COLO668 (cell line): Measurements from ENCODE around the gene HSCB.
"Not testable (repeated sequence)": the region's sequence is repeated elsewhere in the genome, so short reads cannot be mapped to it uniquely, and the experiment has no call there.

Experiments used
- DNase-seq: peaks from one replicate; lab custom pipeline; 2025; ENCODE audit not compliant: unreplicated experiment; lab: John Stamatoyannopoulos, UW

The HSCB gene

DNA sequence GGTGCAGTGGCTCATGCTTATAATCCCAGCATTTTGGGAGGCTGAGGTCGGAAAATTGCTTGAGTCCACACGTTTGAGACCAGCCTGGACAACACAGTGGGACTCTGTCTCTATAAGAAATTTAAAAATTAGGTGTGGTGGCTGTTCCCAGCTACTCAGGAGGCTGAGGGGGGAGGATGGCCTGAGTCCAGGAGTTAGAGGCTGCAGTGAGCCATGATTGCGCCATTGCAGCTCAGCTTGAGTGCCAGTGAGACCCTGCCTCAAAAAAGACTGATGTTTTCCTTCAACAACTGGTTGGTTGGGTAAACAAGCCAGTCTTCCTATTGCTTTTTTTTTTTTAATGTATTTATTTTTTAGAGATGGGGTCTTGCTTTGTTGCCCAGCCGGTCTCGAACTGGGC is 49.3 kb downstream of the HSCB start:
- no peak for DNase-seq

DNA sequence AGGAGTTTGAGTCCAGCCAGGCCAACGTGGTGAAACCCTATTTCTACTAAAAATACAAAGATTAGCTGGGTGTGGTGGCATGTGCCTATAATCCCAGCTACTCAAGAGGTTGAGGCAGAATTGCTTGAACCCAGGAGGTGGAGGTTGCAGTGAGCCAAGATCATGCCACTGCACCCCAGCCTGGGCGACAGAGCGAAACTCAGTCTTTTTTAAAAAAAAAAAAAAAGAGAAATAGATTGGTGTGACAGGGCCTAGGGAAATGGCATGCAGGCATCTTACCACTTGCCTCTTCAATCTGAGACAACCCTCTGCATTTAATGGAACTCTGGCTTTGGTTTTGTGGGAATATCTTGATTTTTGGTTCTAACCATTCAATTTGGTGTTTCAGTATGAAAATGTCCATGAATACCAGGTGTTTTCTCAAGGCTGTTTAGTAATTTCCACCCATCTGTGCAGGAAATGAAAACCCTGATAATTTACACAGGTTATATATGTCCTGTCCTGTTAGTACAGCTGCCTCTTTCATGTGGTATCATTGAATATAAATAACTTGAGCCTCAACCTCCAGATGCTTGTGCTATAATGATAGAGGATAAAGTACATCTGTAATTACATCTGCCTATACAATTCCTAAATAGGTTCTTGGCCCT is 50.1 kb downstream of the HSCB start:
- no peak for DNase-seq

DNA sequence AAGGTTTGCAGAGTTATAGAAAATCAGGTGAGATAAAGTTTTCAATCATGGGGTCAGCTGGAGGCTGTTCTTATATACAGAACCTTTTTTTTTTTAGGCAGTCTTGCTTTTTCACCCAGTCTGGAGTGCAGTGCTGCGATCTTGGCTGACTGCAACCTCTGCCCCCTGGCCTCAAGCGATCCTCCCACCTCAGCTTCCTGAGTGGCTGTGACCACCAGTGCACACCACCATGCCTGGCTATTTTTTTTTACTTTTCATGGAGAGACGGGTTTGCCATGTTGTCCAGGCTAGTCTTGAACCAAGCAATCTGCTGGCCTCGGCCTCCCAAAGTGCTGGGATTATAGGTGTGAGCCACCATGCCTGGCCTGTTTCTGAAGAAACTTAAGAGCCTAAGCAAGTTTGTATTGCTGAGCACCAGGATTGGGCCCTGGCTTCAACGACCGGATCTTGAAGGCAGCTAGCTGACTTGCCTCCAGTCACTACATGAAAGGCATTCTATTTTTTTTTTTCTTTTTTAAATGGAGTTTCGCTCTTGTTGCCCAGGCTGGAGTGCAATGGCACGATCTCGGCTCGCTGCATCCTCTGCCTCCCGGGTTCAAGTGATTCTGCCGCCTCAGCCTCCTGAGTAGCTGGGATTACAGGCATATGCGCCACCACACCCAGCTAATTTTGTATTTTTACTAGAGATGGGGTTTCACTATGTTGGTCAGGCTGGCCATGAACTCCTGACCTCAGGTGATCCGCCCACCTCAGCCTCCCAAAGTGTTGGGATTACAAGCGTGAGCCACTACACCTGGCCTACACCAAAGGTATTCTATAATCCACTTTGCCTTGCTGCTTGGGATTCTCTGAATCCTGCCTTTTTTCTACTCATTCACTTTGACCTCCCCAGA is 50.9 kb downstream of the HSCB start:
- peak; percentile 40 for DNase-seq

DNA sequence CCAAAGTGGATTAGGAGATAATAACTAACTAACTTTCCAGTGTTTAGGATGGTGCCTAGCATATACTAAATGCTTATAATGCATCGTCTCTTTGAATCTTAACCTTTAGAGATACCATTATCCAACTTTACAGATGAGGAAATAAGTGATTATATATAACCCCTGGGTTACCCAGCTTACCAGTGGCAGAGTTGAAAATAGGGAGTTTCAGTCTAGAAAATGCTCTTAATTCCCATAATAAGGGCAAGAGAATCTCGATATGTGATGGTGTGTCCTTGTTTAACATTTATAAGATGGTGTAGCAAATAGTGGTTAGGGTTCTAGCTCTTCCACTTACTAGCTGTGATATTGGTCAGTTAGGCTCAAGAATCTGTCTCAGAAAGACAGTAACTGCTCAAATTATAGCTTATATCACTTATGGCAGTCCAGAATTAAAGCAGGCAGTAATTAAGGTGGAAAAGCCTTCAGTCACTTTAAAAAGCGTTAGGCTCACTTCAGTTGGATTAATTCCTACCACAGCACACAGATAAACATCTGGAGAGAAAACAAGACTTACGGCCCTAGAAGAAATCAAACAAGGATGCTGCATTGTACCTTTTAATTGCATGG is 52.2 kb downstream of the HSCB start:
- no peak for DNase-seq

DNA sequence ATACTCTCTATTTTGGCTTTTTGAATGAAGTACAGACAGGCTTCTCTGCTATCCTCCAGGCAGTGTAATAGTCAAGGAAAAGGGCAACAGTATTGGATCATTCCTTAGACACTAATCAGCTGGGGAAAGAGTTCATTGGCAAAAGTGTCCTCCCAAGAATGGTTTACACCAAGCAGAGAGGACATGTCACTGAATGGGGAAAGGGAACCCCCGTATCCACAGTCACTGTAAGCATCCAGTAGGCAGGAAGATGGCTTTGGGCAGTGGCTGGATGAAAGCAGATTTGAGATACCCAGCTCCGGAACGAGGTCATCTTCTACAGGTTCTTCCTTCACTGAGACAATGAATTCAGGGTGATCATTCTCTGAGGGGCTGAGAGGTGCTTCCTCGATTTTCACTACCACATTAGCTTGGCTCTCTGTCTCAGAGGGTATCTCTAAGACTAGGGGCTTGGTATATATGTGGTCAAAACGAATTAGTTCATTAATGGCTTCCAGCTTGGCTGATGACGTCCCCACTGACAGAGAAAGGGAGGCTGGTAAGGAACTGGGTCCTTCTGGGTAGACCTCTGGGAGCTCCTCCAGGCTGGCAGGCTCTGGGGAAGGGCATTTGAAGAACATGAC is 53.3 kb downstream of the HSCB start:
- DNase-seq = no peak

DNA sequence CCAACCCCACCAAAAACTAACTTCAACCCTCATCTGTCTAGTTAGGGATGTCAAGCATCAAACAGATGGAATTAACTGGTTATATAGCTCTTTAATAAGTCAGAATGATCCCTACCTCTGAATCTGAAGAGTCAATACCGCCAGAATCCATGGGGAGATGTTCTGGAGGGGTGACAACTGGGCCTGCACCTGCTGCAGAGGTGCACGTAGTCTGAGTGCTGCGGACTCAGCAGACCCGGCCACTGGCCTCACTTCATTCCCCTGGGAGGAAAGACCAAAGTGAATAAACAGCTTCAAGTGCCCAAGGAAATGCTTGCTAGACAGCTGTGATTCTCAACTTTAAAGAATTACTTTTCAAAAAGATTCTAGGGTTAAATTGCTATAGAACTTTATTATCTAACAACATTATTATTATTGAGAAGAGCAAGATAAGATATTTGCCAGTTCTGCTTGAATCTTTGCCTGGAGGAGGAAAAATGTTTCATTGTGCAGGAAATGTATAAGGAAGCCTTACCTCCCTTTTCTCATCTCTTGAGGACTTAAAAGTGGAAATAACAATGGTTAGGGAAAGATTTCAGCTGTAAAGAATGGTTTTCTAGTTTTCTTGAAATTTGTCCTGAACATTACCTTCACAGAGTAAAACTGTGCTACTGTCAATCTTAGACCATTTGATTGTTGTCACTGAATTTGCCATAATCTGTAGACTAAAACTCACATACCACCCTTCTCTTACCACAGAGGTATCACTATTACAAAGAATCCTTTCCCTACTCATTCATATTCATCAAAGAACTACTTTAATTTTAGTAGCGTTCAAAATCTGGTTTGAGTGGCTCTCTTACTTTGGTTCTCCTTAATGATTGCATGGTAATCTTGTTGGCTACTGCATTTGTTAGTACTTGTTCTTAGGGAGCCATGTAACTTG is 54.4 kb downstream of the HSCB start:
- DNase-seq = peak; percentile 11

DNA sequence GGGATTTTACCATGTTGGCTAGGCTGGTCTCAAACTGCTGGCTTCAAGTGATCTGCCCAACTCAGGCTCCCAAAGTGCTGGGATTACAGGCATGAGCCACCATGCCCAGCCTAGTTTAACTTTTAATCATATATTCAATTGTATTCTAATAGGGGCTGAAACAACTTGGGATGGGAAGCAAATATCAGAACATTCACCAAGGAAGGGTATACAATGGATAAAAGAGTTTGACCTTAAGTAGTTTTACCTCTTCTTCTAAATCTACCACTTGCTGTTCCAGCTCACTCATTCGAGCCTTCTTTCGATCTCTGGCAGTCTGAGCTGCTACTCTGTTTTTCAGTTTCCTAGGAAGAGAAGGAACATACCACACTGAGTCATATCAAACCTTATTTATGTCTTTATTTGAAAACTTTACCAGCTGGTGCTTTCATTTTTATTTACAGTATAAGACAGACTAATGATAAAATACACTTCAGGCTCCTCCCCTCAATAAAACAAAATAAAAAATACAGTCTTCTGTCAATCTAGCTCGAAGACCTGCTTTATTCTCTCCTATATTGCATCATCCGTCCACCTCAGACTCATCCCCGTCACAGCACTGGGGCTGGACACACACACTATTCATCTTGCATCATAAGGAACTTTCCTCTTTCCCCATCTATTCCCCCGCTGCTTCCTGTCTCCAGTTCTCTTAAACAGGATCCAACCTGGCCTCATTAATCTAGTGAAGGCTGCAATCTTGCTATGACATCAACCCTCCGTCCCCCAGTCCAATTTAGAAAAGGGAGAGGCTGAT is 57.2 kb downstream of the HSCB start:
- DNase-seq = peak; percentile 43

DNA sequence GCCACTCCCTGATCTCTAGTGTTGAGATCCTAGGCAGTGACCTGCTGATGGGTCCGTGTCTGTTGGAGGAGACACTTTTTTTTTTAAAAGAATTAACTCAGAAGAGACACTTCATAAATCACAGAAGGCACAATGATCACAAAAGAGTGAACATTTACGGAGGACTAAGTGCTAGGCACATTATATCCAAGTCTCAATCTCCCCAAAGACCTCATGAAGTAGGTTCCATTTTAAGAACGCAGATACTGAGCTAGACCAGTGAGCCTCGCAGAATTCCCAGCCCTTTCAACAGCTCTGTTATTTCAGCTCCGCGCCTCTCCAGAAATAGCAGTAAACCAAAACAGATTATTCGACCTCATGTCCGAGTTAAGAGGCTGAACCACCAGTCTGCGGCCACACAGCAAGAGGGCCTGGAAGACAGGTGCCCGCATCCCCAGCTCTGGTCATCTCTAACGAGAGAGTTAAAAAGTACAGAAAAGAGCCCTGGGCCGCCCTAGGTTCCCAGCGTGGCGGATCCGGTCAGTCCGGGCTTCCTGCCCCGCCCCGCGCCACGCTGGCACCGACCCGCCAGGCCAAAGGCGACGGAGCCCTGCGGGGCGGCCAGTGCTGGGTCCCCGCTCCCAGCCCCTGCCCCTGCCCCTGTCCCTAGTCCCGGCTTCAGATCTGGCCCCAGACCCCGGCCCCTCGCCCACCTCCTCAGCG is 57.9 kb downstream of the HSCB start:
- peak; percentile 66 for DNase-seq

DNA sequence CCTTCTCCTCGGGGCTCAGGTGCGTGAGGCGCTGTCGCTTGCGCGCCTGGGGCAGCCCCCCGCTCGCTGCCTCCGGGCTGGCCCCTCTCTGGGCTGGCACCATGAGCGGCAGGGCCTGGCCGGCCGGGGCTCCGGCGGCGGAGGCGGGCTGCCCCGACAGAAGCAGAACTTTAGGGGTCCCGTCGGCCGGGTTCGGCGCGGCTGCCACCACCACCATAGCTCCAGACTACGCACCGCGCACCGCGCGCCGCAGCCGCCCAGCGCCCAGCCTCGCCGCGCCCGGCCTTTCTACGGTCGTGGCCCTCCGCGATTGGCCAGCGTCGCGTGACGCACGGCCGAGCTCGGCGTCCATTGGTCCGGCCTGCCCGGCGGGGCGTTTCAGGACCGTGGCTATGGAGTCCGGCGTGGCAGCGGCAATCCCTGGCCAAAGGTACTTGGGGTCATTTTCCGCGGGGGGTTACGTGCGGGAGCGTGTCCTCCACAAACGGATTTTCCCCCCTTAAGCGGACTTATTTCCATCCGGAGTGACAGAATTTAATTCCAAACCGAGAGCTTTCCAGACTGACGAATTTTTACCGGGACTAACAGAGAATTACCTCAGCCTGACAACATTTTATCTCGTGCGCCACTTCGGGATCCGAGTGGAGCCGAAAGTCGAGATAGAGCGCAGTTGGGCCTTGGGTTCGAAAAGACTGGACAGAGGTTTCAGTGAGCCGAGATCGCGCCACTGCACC is 58.6 kb downstream of the HSCB start, which contains the start of gene XBP1:
TSS of gene XBP1 (minus strand) at position 262 of the 734 bp plus-strand sequence.
- DNase-seq = peak; percentile 98

DNA sequence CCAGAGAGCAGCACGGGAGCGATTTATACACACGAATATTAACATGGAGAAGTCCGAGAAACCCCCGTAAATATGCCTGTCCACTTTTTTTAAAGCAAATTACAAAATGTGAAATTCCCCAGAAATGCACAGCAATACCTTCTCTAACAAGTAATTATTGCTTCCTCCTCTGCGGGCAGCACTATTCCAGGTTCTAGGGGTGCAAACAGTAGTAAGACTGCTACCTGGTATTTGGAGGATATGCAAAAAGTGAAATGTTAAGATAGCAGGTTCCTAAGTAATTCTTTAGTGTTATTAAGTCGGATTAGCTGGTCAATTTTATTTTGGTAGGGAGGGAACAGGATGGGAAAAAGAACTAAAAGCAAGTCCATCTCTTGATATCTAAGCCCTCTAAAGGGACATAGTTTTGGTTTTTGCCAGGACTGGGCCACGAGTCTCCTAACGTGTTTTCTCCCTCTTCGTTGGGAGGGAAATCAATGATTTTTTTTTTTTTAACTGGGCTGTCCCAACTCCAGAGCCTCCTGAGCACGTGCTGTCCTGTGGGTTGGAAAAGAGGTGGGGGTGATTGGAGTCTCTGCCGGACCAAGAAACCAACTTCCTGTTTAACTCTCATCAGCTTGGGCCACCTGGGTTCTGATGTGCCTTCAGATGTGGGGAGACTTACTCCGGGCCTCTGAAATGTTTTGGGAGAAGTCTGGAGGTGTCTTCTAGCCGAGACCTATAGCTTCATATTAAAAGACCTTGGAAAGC is 60.2 kb downstream of the HSCB start:
- peak; percentile 19 for DNase-seq

DNA sequence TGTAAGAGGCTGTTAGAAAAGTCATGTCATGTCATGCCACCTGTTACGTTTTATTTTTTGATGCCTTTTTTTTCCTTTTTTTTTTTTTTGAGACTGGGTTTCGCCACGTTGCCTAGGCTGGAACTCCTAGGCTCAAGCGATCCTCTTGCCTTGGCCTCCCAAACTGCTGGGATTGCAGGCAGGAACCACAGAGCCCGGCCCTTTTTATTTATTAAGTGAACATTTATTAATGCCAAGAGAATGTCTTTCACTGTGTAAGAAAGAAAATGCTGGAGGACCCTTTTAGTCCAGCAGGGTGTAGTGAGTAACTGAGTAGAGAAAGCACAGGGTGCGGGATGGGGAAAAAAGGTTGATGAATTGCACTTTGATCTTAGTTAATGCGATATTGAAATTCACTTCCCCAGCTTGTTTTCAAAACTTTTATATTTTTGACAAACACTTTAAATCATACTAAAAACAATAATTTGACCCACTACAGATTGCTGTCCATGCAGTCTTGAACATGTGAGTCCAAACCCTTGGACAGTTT is 60.8 kb downstream of the HSCB start:
- DNase-seq = no peak

DNA sequence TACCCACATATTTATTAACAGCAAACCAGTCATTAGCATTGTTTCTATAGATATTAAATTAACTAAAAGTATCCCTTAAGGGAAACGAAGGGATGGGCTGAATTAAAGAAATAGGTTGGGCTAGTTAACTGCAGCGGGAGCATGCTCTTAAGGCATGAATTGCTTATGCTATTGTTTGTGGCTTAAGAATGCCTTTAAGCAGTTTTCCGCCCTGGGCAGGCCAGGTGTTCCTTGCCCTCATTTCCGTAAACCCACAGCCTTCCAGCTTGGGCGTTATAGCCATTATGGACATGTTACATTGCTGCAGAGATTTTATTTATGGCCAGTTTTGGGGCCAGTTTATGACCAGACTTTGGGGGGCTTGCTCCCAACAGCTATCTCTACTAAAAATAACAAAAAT is 63.6 kb downstream of the HSCB start:
- not testable (repeated sequence) for DNase-seq
